Heart right ventricle (tissue), 16 donors: ENCODE data around the gene PNKP. TPM values are rescaled to one million over a fixed set of nuclear protein-coding genes. Genes with fewer than 3 reads are reported as not detected.

Source experiments
- ATAC-seq, 8 donors: fragments of 200-7000 bp; cut with Tn5 transposase; one replicate each; pipeline ENCODE4 v1.9.1; 2020; ENCODE audit warnings: mild to moderate bottlenecking in 8 of 8, moderate library complexity in 8 of 8, moderate number of reproducible peaks in 1 of 8
- DNase-seq, 2 donors: peaks; one replicate each; pipeline ENCODE4 v3.0.0-alpha.2; 2020
- H3K27ac ChIP-seq, 10 donors: fragments of 200-600 bp; sonication (generic) in 2 of 10; one replicate each; pipeline versions ENCODE4 v1.5.0 to v1.8.0; 2020 to 2022; ENCODE audit warnings: mild to moderate bottlenecking in 3 of 10
- H3K27me3 ChIP-seq, 7 donors: fragments of 200-600 bp; one replicate each; pipeline ENCODE4 v1.8.0; 2021 to 2022; ENCODE audit warnings: mild to moderate bottlenecking in 2 of 7
- H3K36me3 ChIP-seq, 9 donors: fragments of 200-600 bp; sonication (generic) in 1 of 9; one replicate each; pipeline versions ENCODE4 v1.5.0 to v1.8.0; 2020 to 2022; ENCODE audit warnings: mild to moderate bottlenecking in 2 of 9
- H3K4me1 ChIP-seq, 9 donors: fragments of 200-600 bp; sonication (generic) in 1 of 9; one replicate each; pipeline versions ENCODE4 v1.5.0 to v1.8.0; 2020 to 2022; ENCODE audit warnings: mild to moderate bottlenecking in 4 of 9
- H3K4me3 ChIP-seq, 10 donors: fragments of 200-600 bp; sonication (generic) in 2 of 10; one replicate each; pipeline versions ENCODE4 v1.5.0 to v1.8.0; 2020 to 2022; ENCODE audit warnings: mild to moderate bottlenecking in 7 of 10, moderate library complexity in 2 of 10
- H3K9me3 ChIP-seq, 11 donors: fragments of 200-600 bp in 10 of 11; sonication (generic) in 2 of 11; one replicate each; pipeline versions ENCODE4 v1.5.0 to v1.8.0; 2013 to 2022; ENCODE audit warnings: mild to moderate bottlenecking in 2 of 11, control low read depth in 1 of 11, moderate library complexity in 1 of 11
- WGBS, 2 donors: extraction: QIAGEN DNeasy Blood & Tissue Kit; methylation state at CpG; one replicate each; pipeline ENCODE4 v1.1.7; 2013; ENCODE audit warnings: inconsistent platforms in 1 of 2; 5-methylcytosine and 5-hydroxymethylcytosine counted together
- intact Hi-C, 10 donors: fragments of 100-400 bp; cut with DNase I; formaldehyde crosslinking; loops; one replicate each; pipeline versions ENCODE4 v1.11.1 to v1.14.2; 2022
- polyA plus RNA-seq, 2 donors: library from polyadenylated mRNA; stranded (reverse); fragments of 200-250 nt; gene quantifications; one replicate each; pipeline ENCODE4 v1.2.3, GENCODE V29; 2013
- total RNA-seq, 10 donors: library from RNA; stranded (reverse); fragmentation: NEBNext Ultra II Directional in 3 of 10; extraction: Animal tissue kit (Norgen Biotek cat#: 25700) in 3 of 10; gene quantifications; one replicate each; pipeline versions ENCODE4 v1.2.1 to v1.2.4, GENCODE V29; 2021 to 2023
- TF ChIP-seq, protein P1 (sequence below), 9 donors: fragments of 200-600 bp; sonication (generic) in 2 of 9; IDR thresholded peaks; one replicate each; pipeline versions ENCODE4 v1.5.0 to v1.8.0; 2021 to 2022; ENCODE audit warnings: antibody characterized with exemption in 9 of 9, mild to moderate bottlenecking in 5 of 9, moderate library complexity in 1 of 9
- donor health status: Arrhythmogenic right ventricular cardiomyopathy.
- donor health status: ischemic (EF 13 %, LVEDD 7.1; RV severe dilation, severe dysfunction).
- donor health status: healthy with polysubstance abuse.
- donor health status: DM: no; HTN: yes; CAD: no.
- donor health status: DM: no; HTN: no; CAD: no.
- donor health status: ischemic (EF 25% LVEDD 6.9; RV normal size, moderate dysfunction).
- donor health status: ischemic (EF 25% LVEDD 5.7; RV mildly dilated, moderate dysfunction).
- donor health status: healthy.
- donor health status: DM: yes; HTN: yes; CAD: no.
- donor health status: Ischemic cardiomyopathy.
- donor health status: ischemic (EF 35%, LVEDD 5.7; RV mildly dilated, moderate dysfunction).
- donor health status: nonischemic (EF 11% LVEDD 7.7; RV severe dilation, severe dysfunction).
- donor health status: DM: yes; HTN: yes; CAD: no.
- donor health status: PGD.
- donor health status: ischemic (EF 29% LVEDD 5.4; RV normal size, mild dysfunction).
- donor health status: nonischemic (EF 23%, LVEDD 6.1; RV moderate dilation, normal function).

The PNKP gene
- total and polyA plus RNA-seq, 12 donors = 24.0 to 91.7 (median 34.6) TPM

DNA sequence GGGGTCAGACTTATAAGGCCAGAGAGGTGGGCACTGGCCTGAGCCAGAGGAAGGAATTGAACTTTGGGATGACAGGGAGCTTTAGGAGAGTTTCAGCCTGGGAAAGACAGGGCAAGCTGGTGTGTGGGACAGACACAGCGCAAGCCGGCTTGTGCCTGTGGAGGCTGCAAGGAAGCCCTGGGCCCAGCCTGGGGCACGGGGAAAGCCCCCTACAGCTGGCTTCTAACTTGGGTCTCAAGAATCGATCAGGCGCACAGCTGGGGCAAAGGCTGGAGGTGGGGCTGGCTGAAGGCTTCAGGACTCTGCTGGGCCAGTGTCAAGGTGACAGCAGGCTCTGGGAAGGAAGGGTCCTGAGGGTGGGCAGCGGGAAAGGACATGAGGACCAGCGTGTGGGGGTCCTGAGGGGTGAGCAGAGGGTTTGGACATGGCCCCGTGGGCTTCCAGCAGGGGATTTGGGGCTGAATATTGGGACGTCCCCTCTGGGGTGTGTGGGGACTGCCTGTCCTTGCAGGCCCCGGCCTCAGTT is 13.5 kb downstream of the PNKP start:
- peaks cover 9 to 40% (median 29%) of the 10 kb centered on the region in 9 donors for H3K4me1 ChIP-seq
- no peak overlapping the region for H3K27ac ChIP-seq
- H3K36me3 ChIP-seq = peaks cover 0 to 48% (median 21%) of the 10 kb centered on the region in 9 donors
- WGBS, 2 donors = 88 to 89% methylated on average over 10 of the region's 10 CpGs
- TF ChIP-seq, protein P1, sequence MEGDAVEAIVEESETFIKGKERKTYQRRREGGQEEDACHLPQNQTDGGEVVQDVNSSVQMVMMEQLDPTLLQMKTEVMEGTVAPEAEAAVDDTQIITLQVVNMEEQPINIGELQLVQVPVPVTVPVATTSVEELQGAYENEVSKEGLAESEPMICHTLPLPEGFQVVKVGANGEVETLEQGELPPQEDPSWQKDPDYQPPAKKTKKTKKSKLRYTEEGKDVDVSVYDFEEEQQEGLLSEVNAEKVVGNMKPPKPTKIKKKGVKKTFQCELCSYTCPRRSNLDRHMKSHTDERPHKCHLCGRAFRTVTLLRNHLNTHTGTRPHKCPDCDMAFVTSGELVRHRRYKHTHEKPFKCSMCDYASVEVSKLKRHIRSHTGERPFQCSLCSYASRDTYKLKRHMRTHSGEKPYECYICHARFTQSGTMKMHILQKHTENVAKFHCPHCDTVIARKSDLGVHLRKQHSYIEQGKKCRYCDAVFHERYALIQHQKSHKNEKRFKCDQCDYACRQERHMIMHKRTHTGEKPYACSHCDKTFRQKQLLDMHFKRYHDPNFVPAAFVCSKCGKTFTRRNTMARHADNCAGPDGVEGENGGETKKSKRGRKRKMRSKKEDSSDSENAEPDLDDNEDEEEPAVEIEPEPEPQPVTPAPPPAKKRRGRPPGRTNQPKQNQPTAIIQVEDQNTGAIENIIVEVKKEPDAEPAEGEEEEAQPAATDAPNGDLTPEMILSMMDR (IDR thresholded peaks at IDR 0.05) = no peak
- no peak overlapping the region for H3K4me3 ChIP-seq
- intact Hi-C loops = loop anchor here in 4 of 10 donors (5.0 kb wide), 2 partner anchors 37 to 42 kb away; partner anchors contain the start of genes FUZ (in 3 of the 4) and MED25 (in 1 of the 4)
- DNase-seq (no peak), ATAC-seq (no peak)
- H3K27me3 ChIP-seq = no peaks in the 10 kb centered on the region
- H3K9me3 ChIP-seq = peaks cover 0 to 8% (median 0%) of the 10 kb centered on the region in 11 donors

DNA sequence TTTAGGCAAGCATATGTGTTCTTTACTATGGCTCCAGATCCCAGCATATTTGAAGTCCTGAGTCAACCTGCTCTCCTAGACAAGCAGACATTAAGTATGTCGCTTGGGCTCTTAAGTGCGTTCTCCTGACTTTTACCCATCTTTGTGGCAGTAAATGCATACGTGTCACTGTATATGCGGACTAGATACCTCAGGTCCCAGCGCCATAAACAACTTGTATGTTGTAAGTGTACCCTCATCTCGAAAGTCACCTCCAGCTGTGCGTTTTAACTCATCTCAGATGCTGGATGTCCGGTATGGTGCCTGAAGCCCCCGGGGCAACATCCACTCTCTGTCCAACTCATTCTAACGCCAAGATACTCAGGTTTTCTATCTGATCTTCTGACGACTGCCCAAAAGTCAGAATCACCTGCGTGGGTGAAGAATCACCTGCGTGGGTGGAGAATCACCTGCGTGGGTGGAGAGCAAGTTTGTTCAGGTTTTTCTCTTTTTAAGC is 14.7 kb downstream of the PNKP start:
- Histone ChIP-seq H3K27me3 (no peaks in the 10 kb centered on the region), H3K27ac (no peak overlapping the region), H3K4me1 (peaks cover 9 to 49% (median 29%) of the 10 kb centered on the region in 9 donors), H3K9me3 (peaks cover 0 to 10% (median 0%) of the 10 kb centered on the region in 11 donors), H3K36me3 (peaks cover 0 to 36% (median 14%) of the 10 kb centered on the region in 9 donors), H3K4me3 (peak overlapping the region in 6 of 10 donors; percentile 74 to 100 (median 84))
- intact Hi-C loops = loop anchor here in 4 of 10 donors (5.0 kb wide), 2 partner anchors 35 to 40 kb away; partner anchors contain the start of genes FUZ (in 3 of the 4) and MED25 (in 1 of the 4)
- 76 to 77% methylated on average over 14 of the region's 14 CpGs for WGBS, 2 donors
- DNase-seq (no peak), ATAC-seq (no peak)
- TF ChIP-seq, protein P1 (IDR thresholded peaks at IDR 0.05) = no peak

DNA sequence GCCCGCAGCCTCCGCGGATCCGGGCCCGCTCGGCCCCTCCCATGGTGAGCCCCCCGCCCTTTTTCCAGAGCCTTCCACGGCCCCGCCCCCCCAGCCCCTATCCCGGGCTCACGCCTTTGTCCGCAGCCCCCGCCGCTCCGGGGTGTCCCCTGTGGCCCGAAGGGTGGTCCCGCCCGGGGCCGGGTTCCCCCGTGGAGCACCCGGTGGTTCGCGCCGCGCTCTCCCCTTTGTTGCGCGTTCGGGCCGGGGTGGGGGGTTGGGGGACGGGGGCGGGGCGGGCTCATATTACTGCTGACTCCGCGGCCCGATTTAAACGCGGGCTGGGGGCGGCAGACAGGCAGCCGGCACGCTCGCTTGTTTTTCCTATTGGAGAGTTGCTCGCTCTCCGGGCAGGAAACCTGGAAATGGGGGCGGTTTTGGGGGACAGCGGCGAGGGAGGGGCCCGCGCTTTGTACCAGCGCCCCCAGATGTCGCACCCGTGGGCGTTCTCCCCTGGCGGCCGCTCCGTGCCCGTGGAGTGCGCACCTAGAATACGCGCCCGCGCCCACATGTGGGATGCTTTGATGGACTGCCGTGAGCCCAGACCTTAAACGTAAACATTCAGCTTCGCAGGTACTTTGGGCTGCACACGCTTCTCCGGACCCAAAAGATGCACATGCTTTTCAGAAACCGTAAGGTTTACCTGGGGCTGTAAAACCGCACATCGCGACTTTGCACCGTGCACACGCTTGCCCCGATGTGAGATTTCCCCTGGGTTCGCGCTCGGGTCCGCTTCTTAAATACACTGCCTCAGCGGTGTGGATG is 15.7 kb downstream of the PNKP start:
- intact Hi-C loops = loop anchor here in 6 of 10 donors (2.0 to 5.0 kb wide), 5 partner anchors 25 to 39 kb away; partner anchors contain the start of genes FUZ (in 3 of the 6), MED25 (in 2 of the 6), AKT1S1 (in 1 of the 6) and TBC1D17 (in 1 of the 6)
- Histone ChIP-seq H3K27ac (peak overlapping the region; percentile 96 to 100 (median 99)), H3K27me3 (no peaks in the 10 kb centered on the region), H3K9me3 (peaks cover 0 to 10% (median 0%) of the 10 kb centered on the region in 11 donors), H3K4me1 (peaks cover 9 to 49% (median 29%) of the 10 kb centered on the region in 9 donors), H3K36me3 (peaks cover 0 to 26% (median 8%) of the 10 kb centered on the region in 9 donors), H3K4me3 (peak overlapping the region; percentile 71 to 100 (median 86))
- 1 to 2% methylated on average over 66 to 78 of the region's 78 CpGs for WGBS, 2 donors
- DNase-seq (peak; percentile 45 to 46), ATAC-seq (no peak)
- TF ChIP-seq, protein P1 (IDR thresholded peaks at IDR 0.05) = peak in 1 of 9 donors; percentile 7
